HG03439 (cell line): Measurements from ENCODE around the gene TRAPPC11.

Source experiments
- ATAC-seq: cut with Tn5 transposase; IDR thresholded peaks from one replicate; pipeline ENCODE4 v1.9.1; 2021; ENCODE audit warnings: mild to moderate bottlenecking, moderate library complexity; ENCODE audit not compliant: unreplicated experiment

Gene TRAPPC11

DNA sequence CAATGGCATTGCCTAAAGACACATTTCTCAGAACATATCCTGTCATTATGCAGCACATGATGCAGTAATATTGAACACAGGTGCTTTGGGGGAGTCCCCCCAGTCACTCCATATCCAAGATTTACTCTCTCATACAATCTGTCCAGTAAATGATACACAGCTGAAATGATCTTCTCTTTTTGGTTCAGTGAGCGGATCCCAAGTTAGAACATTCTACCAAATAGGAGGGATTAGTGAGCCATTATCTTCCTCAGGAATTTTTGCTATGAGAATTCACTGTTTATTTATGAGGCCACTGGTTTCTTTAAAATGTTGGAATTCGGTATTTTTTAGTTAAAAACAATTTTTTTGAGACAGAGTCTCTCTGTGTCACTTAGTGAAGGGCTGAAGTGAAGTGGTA, 96.5 kb downstream of the TRAPPC11 start:
- no peak for ATAC-seq

DNA sequence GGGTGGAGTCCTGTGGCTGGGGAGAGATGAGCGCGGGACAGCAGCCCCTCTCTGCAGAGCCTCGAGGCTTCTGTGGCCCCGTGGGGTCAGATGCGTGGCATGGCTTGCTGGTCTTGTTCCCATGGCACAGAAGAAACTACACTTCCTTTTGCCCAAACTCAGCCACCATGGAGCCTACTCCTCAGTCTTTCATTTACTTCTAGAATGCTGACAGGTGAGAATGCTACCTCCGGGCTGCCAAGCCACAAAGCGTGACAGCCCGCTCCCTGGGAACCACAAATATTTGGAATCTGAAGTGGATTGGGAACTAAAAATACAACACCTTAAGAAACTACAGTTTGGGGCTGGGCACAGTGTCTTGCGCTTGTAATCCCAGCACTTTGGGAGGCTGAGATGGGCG, 98.0 kb downstream of the TRAPPC11 start:
- ATAC-seq = no peak

DNA sequence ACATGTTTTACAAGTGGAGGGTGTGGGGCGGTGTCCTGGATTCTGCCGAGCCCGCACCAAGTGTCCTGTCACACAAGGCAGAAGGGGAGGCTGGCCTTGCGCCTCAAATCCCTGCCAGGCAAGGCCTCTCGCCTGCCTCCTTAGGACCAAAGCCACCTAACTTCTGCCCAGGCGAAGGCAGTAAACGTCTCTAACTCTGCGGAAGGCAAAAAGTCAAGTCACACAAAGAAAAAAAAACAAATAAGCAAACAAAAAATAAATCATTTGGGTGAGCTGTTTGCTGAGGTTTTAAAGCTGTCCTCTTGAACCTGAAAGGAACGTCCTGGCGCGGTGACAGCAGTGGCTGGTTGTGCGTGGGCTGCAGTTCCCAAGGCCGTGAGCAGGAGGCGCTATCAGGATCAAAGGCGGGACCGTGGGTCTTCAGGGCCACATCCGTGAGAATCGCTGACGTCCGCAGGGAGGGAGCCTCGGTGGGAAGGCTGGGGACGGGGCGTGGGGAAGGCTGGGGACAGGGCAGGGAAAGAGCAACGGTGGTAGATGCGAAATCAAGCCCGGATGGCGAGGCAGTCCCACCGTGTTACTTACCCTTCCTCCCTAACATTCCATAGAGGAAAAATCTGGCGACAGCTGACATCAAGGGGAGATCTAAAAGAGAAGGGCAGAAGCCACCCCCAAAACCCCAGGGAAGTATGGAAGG, 99.1 kb downstream of the TRAPPC11 start:
- no peak for ATAC-seq

DNA sequence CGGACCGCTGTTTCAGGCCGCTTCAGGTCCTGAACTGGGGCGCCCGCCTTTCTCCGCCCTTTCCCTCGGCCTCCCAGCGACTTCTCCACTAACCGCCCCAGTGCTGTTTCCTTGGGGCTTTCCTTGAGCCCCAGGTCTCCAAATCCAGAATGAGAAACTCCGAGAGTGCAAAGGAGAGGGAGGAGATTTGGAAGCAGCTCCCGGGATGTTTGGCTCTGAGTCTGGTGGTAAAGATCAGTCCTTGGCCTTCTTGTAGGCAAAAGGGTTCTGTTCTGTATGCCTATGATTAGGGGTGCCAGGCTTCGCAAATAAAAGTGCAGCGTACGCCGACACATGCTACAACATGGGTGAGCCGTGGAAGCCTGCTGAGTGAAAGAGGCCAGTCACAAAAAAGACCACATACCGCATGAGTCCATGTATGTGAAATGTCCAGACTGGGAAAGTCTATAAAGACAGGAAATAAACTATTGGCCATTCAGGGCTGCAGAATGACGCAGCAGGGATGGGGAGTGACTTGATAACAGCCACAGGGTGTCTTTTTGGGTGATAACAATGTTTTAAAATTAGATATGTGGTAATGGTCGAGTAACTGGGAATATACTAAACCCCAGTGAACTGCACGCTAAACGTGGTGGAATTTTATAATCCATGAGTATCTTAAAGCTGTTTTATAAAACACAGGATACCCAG, 99.8 kb downstream of the TRAPPC11 start:
- no peak for ATAC-seq

DNA sequence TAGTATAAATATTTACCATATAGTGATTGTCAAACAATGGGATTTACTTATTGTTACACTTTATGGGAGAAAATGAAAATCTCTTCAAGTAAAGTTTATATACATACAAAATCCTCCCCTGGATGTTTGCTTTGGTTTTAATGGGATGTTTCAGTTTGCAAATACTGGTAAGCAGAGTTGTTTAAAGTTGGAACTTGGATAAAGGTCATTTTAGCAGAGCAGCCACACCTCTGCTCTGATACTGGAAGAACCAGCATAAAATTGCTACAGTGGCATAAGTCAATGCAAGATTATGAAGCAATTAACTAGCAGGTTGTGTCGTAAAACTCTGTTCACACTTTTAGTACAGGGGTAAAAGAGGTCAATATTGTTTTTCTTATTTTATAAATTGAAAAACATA, 101.2 kb downstream of the TRAPPC11 start:
- ATAC-seq = no peak
